ENCODE data around the gene TMEM116. TPM values are rescaled to one million over a fixed set of nuclear protein-coding genes. Genes with fewer than 3 reads are reported as not detected.
A peak's percentile ranks its signal among the peaks of the same experiment; 100 is the strongest.
"Not testable (repeated sequence)": the region's sequence is repeated elsewhere in the genome, so short reads cannot be mapped to it uniquely, and the experiment has no call there.

Gene TMEM116
- total RNA-seq, 1 experiment from 2014 or later, result 5.3 TPM

DNA sequence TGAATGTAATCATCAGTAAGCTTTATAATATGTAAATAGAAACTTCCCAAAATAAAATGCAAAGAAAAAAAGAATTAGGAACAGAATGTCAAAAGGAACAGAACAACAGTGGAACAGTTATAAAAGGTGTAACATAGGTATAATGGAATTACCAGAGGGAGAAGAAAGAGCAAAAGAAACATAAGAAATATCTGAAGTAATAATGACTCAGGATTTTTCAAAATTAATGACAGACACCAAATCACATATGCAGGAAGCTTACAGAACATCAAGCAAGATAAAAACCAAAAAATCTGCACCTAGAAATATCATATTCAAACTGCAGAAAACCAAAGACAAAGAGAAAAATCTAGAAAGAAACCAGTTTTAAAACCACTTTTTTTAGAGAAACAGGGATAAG, 36.1 kb downstream of the TMEM116 start:
- H3K4me3 ChIP-seq, result no peak overlapping the region
- H3K27me3 ChIP-seq (replicated peaks), result no peaks in the 10 kb centered on the region
- H3K4me1 ChIP-seq (replicated peaks), result no peaks in the 10 kb centered on the region
- no peaks in the 10 kb centered on the region; the same call in 1 of the 2 replicates for H3K9me3 ChIP-seq (replicated peaks)
- DNase-seq (ENCODE audit: low read depth in 1 of 2, low spot score in 2 of 2), result no peak
- H3K36me3 ChIP-seq, result no peaks in the 10 kb centered on the region
- H3K27ac ChIP-seq, result no peak overlapping the region

DNA sequence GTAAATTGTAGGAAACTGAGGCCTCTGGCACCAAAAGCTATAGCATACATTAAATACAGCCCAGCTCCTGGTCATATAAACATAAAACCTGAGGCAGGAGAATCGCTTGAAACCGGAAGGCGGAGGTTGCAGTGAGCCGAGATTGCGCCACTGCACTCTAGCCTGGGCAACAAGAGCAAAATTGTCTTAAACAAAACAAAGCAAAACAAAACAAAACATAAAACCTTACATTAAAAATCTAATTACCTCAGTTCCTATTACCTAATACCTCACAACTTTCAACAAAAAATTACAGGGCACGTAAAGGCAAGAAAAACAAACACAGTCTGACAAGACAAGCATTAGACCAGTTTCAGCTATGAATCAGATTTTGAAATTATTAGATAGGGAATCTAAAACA, 36.7 kb downstream of the TMEM116 start:
- H3K4me1 ChIP-seq (replicated peaks), result no peaks in the 10 kb centered on the region
- no peaks in the 10 kb centered on the region; the same call in 1 of the 2 replicates for H3K9me3 ChIP-seq (replicated peaks)
- no peaks in the 10 kb centered on the region for H3K36me3 ChIP-seq
- no peaks in the 10 kb centered on the region for H3K27me3 ChIP-seq (replicated peaks)
- DNase-seq (ENCODE audit: low read depth in 1 of 2, low spot score in 2 of 2), result no peak
- no peak overlapping the region for H3K27ac ChIP-seq
- no peak overlapping the region for H3K4me3 ChIP-seq

DNA sequence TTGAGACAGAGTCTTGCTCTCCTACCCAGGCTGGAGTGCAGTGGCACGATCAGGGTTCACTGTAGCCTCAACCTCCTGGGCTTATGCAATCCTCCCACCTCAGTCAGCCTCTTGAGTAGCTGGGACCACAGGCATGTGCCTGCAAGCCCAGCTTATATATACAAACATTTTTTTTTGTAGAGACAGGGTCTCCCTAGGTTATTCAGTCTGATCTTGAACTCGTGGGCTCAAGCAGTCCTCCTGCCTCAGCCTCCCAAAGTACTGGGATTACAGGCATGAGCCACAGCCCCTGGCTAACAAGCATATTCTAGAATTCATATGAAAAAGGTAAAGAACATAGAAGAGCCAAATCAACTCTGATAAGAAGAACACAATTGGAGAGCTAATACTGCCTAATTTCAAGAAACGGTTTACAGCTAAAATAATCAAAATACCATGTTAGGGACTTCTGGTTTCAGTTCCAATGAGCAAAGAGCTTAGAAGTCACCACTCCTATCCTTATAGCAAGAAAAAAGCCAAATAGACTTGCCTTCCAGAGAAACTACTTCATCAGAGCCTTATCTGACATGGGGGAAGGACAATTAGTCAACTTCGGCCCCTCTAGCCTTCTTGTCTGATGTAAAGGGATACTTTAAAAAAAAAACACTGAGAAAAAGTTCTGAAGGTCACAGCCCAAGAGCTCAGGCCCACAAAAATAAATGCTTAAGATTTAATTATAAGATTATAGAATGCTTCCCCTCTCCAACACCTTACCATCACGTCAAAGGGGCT, 37.6 kb downstream of the TMEM116 start:
- H3K27ac ChIP-seq, result no peak overlapping the region
- no peaks in the 10 kb centered on the region for H3K4me1 ChIP-seq (replicated peaks)
- no peaks in the 10 kb centered on the region for H3K27me3 ChIP-seq (replicated peaks)
- H3K36me3 ChIP-seq, result no peaks in the 10 kb centered on the region
- no peak overlapping the region for H3K4me3 ChIP-seq
- H3K9me3 ChIP-seq (replicated peaks), result no peaks in the 10 kb centered on the region; the same call in 1 of the 2 replicates
- no peak for DNase-seq (ENCODE audit: low read depth in 1 of 2, low spot score in 2 of 2)

DNA sequence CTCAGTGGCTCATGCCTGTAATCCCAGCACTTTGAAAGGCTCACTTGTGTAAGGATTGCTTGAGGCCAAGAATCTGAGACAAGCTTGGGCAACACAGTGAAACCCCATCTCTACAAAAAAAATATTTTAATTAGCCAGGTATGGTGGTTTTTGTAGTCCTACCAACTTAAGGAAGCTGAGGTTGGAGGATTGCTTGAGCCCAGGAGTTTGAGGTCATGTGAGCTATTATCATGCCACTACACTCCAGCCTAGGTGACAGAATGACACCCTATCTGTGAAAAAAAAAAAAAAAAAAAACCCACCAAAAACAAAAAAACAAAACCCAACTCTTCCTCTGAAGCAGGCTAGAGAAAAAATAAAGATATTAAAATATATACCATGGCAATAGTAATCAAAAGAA, 41.2 kb downstream of the TMEM116 start:
- Histone ChIP-seq H3K27ac (no peak overlapping the region), H3K4me1 (replicated peaks) (no peaks in the 10 kb centered on the region), H3K36me3 (no peaks in the 10 kb centered on the region), H3K9me3 (replicated peaks) (no peaks in the 10 kb centered on the region; the same call in 1 of the 2 replicates), H3K27me3 (replicated peaks) (no peaks in the 10 kb centered on the region), H3K4me3 (no peak overlapping the region)
- no peak for DNase-seq (ENCODE audit: low read depth in 1 of 2, low spot score in 2 of 2)

DNA sequence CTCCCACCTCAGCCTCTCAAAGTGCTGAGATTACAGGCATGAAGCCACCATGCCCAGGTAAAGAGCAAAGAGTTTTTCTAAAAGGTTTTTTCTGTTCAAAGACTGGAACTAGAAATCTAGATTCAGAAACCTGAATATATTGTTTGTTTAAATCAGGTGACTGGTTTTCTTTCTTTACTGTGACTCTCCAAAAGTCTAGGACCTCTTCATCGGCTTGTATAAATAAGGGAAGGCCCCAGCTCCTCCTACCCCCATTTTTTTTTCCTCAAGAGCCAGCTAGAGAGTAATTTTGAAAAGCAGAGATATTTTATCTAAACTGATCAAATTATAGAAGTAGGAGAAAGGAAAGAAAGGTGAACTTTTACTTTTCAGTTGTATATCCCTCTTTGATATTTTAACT, 48.0 kb downstream of the TMEM116 start:
- DNase-seq (ENCODE audit: low read depth in 1 of 2, low spot score in 2 of 2), result no peak
- no peak overlapping the region for H3K27ac ChIP-seq

DNA sequence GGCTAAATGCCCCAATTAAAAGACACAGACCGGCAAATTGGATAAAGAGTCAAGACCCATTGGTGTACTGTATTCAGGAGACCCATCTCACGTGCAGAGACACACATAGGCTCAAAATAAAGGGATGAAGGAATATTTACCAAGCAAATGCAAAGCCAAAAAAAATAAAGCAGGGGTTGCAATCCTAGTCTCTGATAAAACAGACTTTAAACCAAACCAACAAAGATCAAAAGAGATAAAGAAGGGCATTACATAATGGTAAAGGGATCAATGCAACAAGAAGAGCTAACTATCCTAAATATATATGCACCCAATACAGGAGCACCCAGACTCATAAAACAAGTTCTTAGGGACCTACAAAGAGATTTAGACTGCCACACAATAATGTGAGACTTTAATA, 53.4 kb downstream of the TMEM116 start:
- peaks cover 13% of the 10 kb centered on the region for H3K4me1 ChIP-seq (replicated peaks)
- not testable (repeated sequence) for H3K27ac ChIP-seq; H3K4me3 ChIP-seq; H3K9me3 ChIP-seq (replicated peaks); H3K36me3 ChIP-seq; DNase-seq (ENCODE audit: low read depth in 1 of 2, low spot score in 2 of 2); H3K27me3 ChIP-seq (replicated peaks)

More for the DNA sequence above, 48.0 kb downstream of the TMEM116 start:
- no peaks in the 10 kb centered on the region for H3K4me1 ChIP-seq (replicated peaks)
- no peaks in the 10 kb centered on the region for H3K27me3 ChIP-seq (replicated peaks)
- no peaks in the 10 kb centered on the region for H3K9me3 ChIP-seq (replicated peaks)
- H3K36me3 ChIP-seq, result no peaks in the 10 kb centered on the region
- H3K4me3 ChIP-seq, result no peak overlapping the region

DNA sequence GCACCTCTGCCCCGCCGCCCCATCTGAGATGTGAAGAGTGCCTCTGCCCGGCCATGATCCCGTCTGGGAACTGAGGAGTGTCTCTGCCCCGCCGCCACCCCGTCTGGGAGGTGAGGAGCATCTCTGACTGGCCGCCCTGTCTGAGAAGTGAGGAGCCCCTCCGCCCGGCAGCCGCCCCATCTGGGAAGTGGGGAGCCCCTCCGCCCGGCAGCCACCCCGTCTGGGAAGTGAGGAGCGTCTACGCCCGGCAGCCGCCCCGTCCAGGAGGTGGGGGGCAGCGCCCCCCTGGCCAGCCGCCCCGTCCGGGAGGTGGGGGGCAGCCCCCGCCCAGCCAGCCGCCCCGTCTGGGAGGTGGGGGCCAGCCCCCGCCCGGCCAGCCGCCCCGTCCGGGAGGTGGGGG, 55.7 kb downstream of the TMEM116 start:
- not testable (repeated sequence) for DNase-seq (ENCODE audit: low read depth in 1 of 2, low spot score in 2 of 2); H3K27me3 ChIP-seq (replicated peaks); H3K9me3 ChIP-seq (replicated peaks); H3K27ac ChIP-seq; H3K4me3 ChIP-seq; H3K36me3 ChIP-seq
- H3K4me1 ChIP-seq (replicated peaks), result peaks cover 18% of the 10 kb centered on the region

DNA sequence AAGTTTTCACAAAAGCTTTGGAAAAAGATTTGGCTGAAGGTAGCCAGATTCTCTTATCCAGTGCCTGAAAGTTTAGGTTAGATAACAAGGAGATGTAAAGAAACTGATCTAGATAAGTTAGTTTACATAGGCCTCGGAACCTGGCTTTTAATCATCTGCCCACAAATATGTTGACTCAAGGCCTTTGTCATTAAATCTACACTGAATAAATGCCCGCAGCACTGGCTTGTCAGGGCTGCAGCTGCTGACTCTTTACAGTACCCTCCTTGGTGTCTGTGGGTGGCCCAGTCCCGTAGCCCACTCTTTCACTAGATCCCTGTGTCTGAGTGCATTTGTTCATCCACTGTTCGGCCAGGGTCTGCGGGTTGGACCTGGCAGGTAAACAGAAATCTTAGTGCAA, 58.0 kb downstream of the TMEM116 start:
- Histone ChIP-seq H3K27ac (no peak overlapping the region), H3K4me3 (no peak overlapping the region), H3K9me3 (replicated peaks) (no peaks in the 10 kb centered on the region; the same call in 1 of the 2 replicates), H3K4me1 (replicated peaks) (peaks cover 18% of the 10 kb centered on the region), H3K36me3 (no peaks in the 10 kb centered on the region; the same call in 1 of the 2 replicates), H3K27me3 (replicated peaks) (no peaks in the 10 kb centered on the region)
- DNase-seq (ENCODE audit: low read depth in 1 of 2, low spot score in 2 of 2), result peak; percentile 32 to 43

DNA sequence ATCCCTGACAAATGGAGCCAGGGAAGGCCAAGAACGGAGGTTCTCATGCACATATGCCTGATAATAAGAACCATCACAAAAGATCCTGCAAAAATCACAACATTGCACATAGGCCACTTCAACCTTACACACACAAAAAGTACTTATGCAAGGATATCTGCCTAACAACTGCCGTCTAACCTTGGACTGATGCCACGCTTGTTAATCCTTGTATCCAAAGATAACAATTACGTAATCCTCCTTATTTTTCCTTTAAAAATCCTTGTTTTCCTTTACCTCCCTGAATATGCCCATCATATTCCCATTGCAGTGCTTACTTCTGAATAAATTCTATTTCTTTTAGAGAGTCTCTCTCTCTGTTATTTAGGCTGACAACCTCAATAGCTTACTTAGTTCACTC, 59.5 kb downstream of the TMEM116 start:
- no peak overlapping the region for H3K27ac ChIP-seq
- no peak overlapping the region for H3K4me3 ChIP-seq
- H3K4me1 ChIP-seq (replicated peaks), result peaks cover 18% of the 10 kb centered on the region
- no peaks in the 10 kb centered on the region for H3K27me3 ChIP-seq (replicated peaks)
- no peaks in the 10 kb centered on the region; the same call in 1 of the 2 replicates for H3K36me3 ChIP-seq
- H3K9me3 ChIP-seq (replicated peaks), result no peaks in the 10 kb centered on the region; the same call in 1 of the 2 replicates
- DNase-seq (ENCODE audit: low read depth in 1 of 2, low spot score in 2 of 2), result no peak

DNA sequence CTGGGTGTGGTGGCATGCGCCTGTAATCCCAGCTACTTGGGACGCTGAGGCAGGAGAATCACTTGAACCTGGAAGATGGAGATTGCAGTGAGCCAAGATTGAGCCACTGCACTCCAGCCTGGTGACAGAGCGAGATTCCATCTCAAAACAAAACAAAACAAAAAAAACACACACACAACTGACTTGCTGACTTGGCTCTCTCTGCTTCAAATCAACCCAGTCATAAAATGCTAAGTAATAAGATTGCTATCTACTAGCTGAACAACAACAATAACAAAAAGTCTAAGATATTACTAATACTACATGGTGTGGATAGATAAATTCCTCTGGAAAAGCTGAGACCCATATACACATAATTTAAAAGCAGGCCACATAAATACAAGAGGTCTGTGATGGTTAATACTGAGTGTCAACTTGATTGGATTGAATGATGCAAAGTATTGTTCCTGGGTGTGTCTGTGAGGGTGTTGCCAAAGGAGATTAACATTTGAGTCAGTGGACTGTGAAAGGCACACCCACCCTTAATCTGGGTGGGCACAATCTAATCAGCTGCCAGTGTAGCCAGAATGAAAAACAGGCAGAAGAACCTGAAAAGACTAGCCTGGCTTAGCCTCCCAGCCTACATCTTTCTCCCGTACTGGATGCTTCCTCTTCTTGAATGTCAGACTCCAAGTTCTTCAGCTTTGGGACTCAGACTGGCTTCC, 60.7 kb downstream of the TMEM116 start:
- DNase-seq (ENCODE audit: low read depth in 1 of 2, low spot score in 2 of 2); H3K4me3 ChIP-seq; H3K36me3 ChIP-seq; H3K27ac ChIP-seq; H3K9me3 ChIP-seq (replicated peaks); H3K27me3 ChIP-seq (replicated peaks): not testable (repeated sequence)
- H3K4me1 ChIP-seq (replicated peaks), result peaks cover 18% of the 10 kb centered on the region

DNA sequence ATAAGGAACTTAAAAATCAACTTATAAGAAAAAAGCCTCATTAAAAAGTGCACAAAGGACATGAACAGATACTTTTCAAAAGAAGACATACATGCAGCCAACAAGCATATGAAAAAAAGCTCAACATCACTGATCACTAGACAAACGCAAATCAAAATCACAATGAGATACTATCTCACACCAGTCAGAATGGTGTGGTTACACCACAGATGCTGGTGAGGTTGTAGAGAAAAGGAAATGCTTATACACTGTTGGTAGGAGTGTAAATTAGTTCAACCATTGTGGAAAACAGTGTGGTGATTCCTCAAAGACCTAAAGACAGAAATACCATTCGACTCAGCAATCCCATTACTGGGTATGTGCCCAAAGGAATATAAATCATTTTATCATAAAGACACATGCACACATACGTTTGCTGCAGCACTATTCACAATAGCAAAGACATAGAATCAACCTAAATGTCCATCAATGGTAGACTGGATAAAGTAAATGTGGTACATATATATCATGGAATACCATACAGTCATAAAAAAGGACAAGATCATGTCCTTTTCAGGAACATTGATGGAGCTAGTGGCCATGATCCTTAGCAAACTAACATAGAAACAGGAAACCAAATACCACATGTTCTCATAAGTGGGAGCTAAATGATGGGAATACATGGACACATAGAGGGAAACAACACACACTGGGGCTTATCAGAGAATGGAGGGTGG, 61.8 kb downstream of the TMEM116 start:
- peaks cover 18% of the 10 kb centered on the region for H3K4me1 ChIP-seq (replicated peaks)
- H3K27me3 ChIP-seq (replicated peaks), result not testable (repeated sequence)

DNA sequence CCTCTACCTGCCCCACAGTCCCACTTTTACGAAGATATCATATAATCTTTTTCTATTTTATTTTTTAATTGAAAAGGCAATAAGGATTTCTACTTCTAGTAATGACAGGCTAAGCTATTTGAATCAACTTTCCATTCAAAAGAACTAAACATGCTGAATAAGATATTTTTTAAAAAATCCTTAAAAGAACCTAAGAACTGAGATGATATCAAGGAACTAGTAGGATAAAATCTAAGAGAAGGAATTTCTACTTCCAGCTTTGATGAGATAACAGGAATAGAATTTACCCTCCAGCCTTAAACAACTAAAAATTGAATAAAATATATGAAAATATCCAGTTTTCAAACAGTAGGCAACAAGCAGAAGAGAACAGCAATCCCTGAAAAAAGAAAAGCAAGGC, 69.0 kb downstream of the TMEM116 start:
- no peaks in the 10 kb centered on the region for H3K27me3 ChIP-seq (replicated peaks)
- H3K4me3 ChIP-seq, result no peak overlapping the region
- no peaks in the 10 kb centered on the region for H3K36me3 ChIP-seq
- DNase-seq (ENCODE audit: low read depth in 1 of 2, low spot score in 2 of 2), result no peak
- H3K4me1 ChIP-seq (replicated peaks), result 0 out of 2 replicates have a peak, but pooled peaks cover 3% of the 10 kb centered on the region
- H3K27ac ChIP-seq, result no peak overlapping the region
- H3K9me3 ChIP-seq (replicated peaks), result no peaks in the 10 kb centered on the region

More for the DNA sequence above, 61.8 kb downstream of the TMEM116 start:
- not testable (repeated sequence) for H3K9me3 ChIP-seq (replicated peaks); H3K4me3 ChIP-seq; DNase-seq (ENCODE audit: low read depth in 1 of 2, low spot score in 2 of 2); H3K36me3 ChIP-seq; H3K27ac ChIP-seq

DNA sequence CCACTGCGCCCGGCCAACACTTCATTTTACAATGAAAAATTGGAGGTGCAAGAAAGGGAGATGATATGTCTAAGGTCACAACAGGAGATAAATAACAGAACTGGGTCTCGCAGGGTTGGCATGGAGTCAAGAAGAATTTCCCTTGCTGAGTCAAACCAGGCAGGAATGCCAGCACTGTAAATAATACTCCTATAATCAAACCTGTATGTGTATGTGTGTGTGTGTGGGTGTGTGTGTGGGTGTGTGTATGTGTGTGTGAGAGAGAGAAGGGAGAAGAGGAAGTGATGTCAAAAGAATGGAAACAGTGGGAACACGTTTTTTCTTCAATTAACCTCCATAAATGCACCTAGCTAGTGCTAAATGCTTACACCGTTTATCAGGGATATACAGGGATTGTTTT, 70.4 kb downstream of the TMEM116 start:
- peak; percentile 51 to 57 for DNase-seq (ENCODE audit: low read depth in 1 of 2, low spot score in 2 of 2)
- 0 out of 2 replicates have a peak, but pooled peaks cover 3% of the 10 kb centered on the region for H3K4me1 ChIP-seq (replicated peaks)
- H3K27me3 ChIP-seq (replicated peaks), result no peaks in the 10 kb centered on the region
- no peaks in the 10 kb centered on the region for H3K36me3 ChIP-seq
- H3K9me3 ChIP-seq (replicated peaks), result no peaks in the 10 kb centered on the region
- no peak overlapping the region for H3K4me3 ChIP-seq
- H3K27ac ChIP-seq, result no peak overlapping the region

DNA sequence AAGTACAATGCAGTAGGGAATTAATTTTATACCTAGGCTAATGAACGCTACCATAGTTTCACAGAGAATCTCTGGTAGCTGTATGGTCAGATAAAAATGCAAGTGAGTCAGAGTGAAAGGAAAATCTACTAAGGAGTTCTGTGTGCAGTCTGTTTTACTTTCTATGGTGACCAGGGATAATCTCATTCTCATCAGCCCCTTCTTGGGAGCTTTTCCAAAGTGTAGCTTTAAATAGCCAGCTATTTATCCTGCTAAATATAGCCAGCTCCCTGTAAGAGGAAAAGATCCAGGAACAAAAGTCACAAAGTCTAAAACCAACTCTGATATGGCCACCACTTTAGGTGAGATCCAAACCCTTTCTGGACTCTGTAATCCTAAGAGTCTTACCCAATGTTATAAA, 75.5 kb downstream of the TMEM116 start:
- Histone ChIP-seq H3K4me1 (replicated peaks) (0 out of 2 replicates have a peak, but pooled peaks cover under 1% of the 10 kb centered on the region), H3K9me3 (replicated peaks) (no peaks in the 10 kb centered on the region), H3K27ac (no peak overlapping the region), H3K27me3 (replicated peaks) (no peaks in the 10 kb centered on the region), H3K4me3 (no peak overlapping the region), H3K36me3 (no peaks in the 10 kb centered on the region)
- no peak for DNase-seq (ENCODE audit: low read depth in 1 of 2, low spot score in 2 of 2)
